ENCODE data around the gene CCT8.

The CCT8 gene

GRCh38 chr21:29091033-29091432 is 17.6 kb upstream of the CCT8 start:
- no peak for TF ChIP-seq TCF12 (IDR thresholded peaks at IDR 0.05; ENCODE audit: low read depth)
- no peak for TF ChIP-seq TEAD4 (IDR thresholded peaks at IDR 0.05)
- no peak for TF ChIP-seq EP300 (IDR thresholded peaks at IDR 0.05; ENCODE audit: borderline replicate concordance)
- no peak for TF ChIP-seq ZBTB7A (IDR thresholded peaks at IDR 0.05; ENCODE audit: low read depth)
- TF ChIP-seq FOXM1 (IDR thresholded peaks at IDR 0.05; ENCODE audit: borderline replicate concordance, low read depth): no peak
- no peak for TF ChIP-seq NFIC (IDR thresholded peaks at IDR 0.05)
- TF ChIP-seq CEBPB (IDR thresholded peaks at IDR 0.05): no peak
- no peak for TF ChIP-seq REST (IDR thresholded peaks at IDR 0.05; ENCODE audit: low read depth)
- no peak for TF ChIP-seq RAD21 (IDR thresholded peaks at IDR 0.05; ENCODE audit: low read depth)
- no peak for TF ChIP-seq MAX (IDR thresholded peaks at IDR 0.05)
- TF ChIP-seq CREB1 (IDR thresholded peaks at IDR 0.05; ENCODE audit: low read depth): no peak
- TF ChIP-seq TAF1 (IDR thresholded peaks at IDR 0.05; ENCODE audit: low read depth): no peak
- TF ChIP-seq USF1 (IDR thresholded peaks at IDR 0.05): no peak
- TF ChIP-seq EGR1 (IDR thresholded peaks at IDR 0.05): no peak
- TF ChIP-seq YY1 (IDR thresholded peaks at IDR 0.05; ENCODE audit: low read depth): no peak

GRCh38 chr21:29085106-29085752 is 11.8 kb upstream of the CCT8 start:
- TF ChIP-seq ZBTB7A (IDR thresholded peaks at IDR 0.05; ENCODE audit: low read depth) (no peak), REST (IDR thresholded peaks at IDR 0.05; ENCODE audit: low read depth) (no peak), TCF12 (IDR thresholded peaks at IDR 0.05; ENCODE audit: low read depth) (no peak), YY1 (IDR thresholded peaks at IDR 0.05; ENCODE audit: low read depth) (no peak), MAX (IDR thresholded peaks at IDR 0.05) (no peak), EGR1 (IDR thresholded peaks at IDR 0.05) (no peak)

GRCh38 chr21:29084372-29084771 is 10.9 kb upstream of the CCT8 start:
- no peak for TF ChIP-seq TCF12 (IDR thresholded peaks at IDR 0.05; ENCODE audit: low read depth)
- TF ChIP-seq TAF1 (IDR thresholded peaks at IDR 0.05; ENCODE audit: low read depth): no peak
- TF ChIP-seq EP300 (IDR thresholded peaks at IDR 0.05; ENCODE audit: borderline replicate concordance): no peak
- TF ChIP-seq CREB1 (IDR thresholded peaks at IDR 0.05; ENCODE audit: low read depth): no peak
- no peak for TF ChIP-seq RAD21 (IDR thresholded peaks at IDR 0.05; ENCODE audit: low read depth)
- TF ChIP-seq YY1 (IDR thresholded peaks at IDR 0.05; ENCODE audit: low read depth): no peak
- TF ChIP-seq TEAD4 (IDR thresholded peaks at IDR 0.05): no peak
- TF ChIP-seq NFIC (IDR thresholded peaks at IDR 0.05): no peak
- TF ChIP-seq FOXM1 (IDR thresholded peaks at IDR 0.05; ENCODE audit: borderline replicate concordance, low read depth): no peak
- TF ChIP-seq MAX (IDR thresholded peaks at IDR 0.05): no peak
- TF ChIP-seq USF1 (IDR thresholded peaks at IDR 0.05): no peak
- no peak for TF ChIP-seq ZBTB7A (IDR thresholded peaks at IDR 0.05; ENCODE audit: low read depth)
- no peak for TF ChIP-seq REST (IDR thresholded peaks at IDR 0.05; ENCODE audit: low read depth)
- no peak for TF ChIP-seq CEBPB (IDR thresholded peaks at IDR 0.05)
- TF ChIP-seq EGR1 (IDR thresholded peaks at IDR 0.05): no peak

GRCh38 chr21:29083306-29083705 is 9.9 kb upstream of the CCT8 start:
- no peak for TF ChIP-seq EP300 (IDR thresholded peaks at IDR 0.05; ENCODE audit: borderline replicate concordance)
- TF ChIP-seq YY1 (IDR thresholded peaks at IDR 0.05; ENCODE audit: low read depth): no peak
- TF ChIP-seq EGR1 (IDR thresholded peaks at IDR 0.05): no peak
- TF ChIP-seq TAF1 (IDR thresholded peaks at IDR 0.05; ENCODE audit: low read depth): no peak
- no peak for TF ChIP-seq FOXM1 (IDR thresholded peaks at IDR 0.05; ENCODE audit: borderline replicate concordance, low read depth)
- no peak for TF ChIP-seq TEAD4 (IDR thresholded peaks at IDR 0.05)
- TF ChIP-seq TCF12 (IDR thresholded peaks at IDR 0.05; ENCODE audit: low read depth): no peak

Measured in Ishikawa (cell line).